ENCODE measurements around the gene ZSCAN5B. TPM values are rescaled to one million over a fixed set of nuclear protein-coding genes. Genes with fewer than 3 reads are reported as not detected.

ZSCAN5B gene
- total and polyA plus RNA-seq, 2 of the 8 experiments (the other 6 are each of a cell fraction or from before 2014, with no cell fraction given) = not detected

DNA sequence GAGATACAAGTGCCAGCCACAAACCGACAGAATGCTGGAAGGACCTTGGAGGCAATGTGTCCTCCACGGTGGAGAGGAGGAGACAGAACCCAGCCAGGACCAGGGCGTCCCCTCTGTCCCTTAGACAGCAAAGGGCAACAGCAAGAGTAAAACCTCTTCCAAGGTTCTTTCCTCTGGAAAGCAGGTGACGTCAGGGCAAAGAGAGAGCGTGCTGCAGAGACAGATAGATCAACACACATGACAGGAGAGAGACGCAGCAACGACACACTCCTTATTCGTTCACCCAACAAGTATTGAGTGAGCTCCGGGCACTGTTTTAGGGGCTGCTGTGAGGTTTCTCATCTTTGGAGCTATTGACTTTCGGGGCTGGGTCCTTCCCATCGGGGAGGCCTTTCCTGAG lies 23.0 kb downstream of the ZSCAN5B start:
- Histone ChIP-seq H4K91ac (replicated peaks; ENCODE audit: insufficient read length, low read length) (no peak overlapping the region), H3K27ac (ENCODE audit: low read depth, low read length) (no peak overlapping the region), H3K56ac (replicated peaks; ENCODE audit: insufficient read length, low read depth, low read length) (no peak overlapping the region), H3K4ac (replicated peaks; ENCODE audit: insufficient read length, low read depth, low read length) (no peak overlapping the region), H3K14ac (ENCODE audit: insufficient read length) (no peak overlapping the region), H3K27me3 (replicated peaks in 1 of 4; ENCODE audit: control insufficient read depth in 3 of 4, extremely low read depth in 1 of 4, insufficient read depth in 3 of 4, low read length in 3 of 4) (no peaks in the 10 kb centered on the region), H2BK15ac (ENCODE audit: low read length) (no peak overlapping the region), H3K79me2 (ENCODE audit: control insufficient read depth in 1 of 2, insufficient read depth in 2 of 2, low read length in 2 of 2) (no peaks in the 10 kb centered on the region), H3K4me1 (replicated peaks in 1 of 4; ENCODE audit: control insufficient read depth in 3 of 4, insufficient read depth in 4 of 4, low read length in 3 of 4) (peaks cover 0 to 3% (median 0%) of the 10 kb centered on the region in 4 experiments; a peak in 1 of 7 replicates), H3K23ac (ENCODE audit: insufficient read length) (no peak overlapping the region), H3K4me2 (ENCODE audit: insufficient read depth in 1 of 2, low read depth in 2 of 2, low read length in 2 of 2) (no peak overlapping the region), H3K9ac (replicated peaks in 1 of 4; ENCODE audit: extremely low read depth in 1 of 4, low read depth in 3 of 4, low read length in 3 of 4) (no peak overlapping the region), H3K18ac (ENCODE audit: extremely low read depth, low read length) (no peak overlapping the region), H2BK5ac (ENCODE audit: low read depth, low read length) (no peak overlapping the region), H4K8ac (ENCODE audit: extremely low read depth, insufficient read depth, low read length) (no peak overlapping the region), H3K4me3 (ENCODE audit: extremely low read depth in 1 of 4, insufficient read depth in 2 of 4, low read depth in 3 of 4, low read length in 4 of 4) (no peak overlapping the region), H4K20me1 (replicated peaks in 1 of 2; ENCODE audit: control insufficient read depth in 1 of 2, insufficient read depth in 2 of 2, low read length in 2 of 2) (no peaks in the 10 kb centered on the region), H3K79me1 (ENCODE audit: low read depth, low read length) (no peaks in the 10 kb centered on the region), H2AK5ac (ENCODE audit: low read depth, low read length) (no peak overlapping the region), H2AFZ (ENCODE audit: low read length) (0 out of 2 replicates have a peak overlapping the region, but pooled peaks have one; percentile 7), H2BK120ac (replicated peaks; ENCODE audit: low read depth, low read length) (no peak overlapping the region), H3K9me3 (ENCODE audit: insufficient read depth in 2 of 2, low read depth in 1 of 2, low read length in 1 of 2) (no peaks in the 10 kb centered on the region), H4K5ac (ENCODE audit: insufficient read length, low read depth, low read length) (no peak overlapping the region), H3K36me3 (ENCODE audit: control insufficient read depth in 2 of 4, insufficient read depth in 4 of 4, low read length in 3 of 4) (no peaks in the 10 kb centered on the region), H3K23me2 (ENCODE audit: low read depth, low read length) (no peaks in the 10 kb centered on the region), H2BK20ac (ENCODE audit: low read length) (no peak overlapping the region), H2BK12ac (ENCODE audit: low read depth, low read length) (no peak overlapping the region)
- TF ChIP-seq CBX8 (IDR thresholded peaks at IDR 0.05; ENCODE audit: borderline replicate concordance, low read depth, low read length) (no peak), TAF1 (IDR thresholded peaks at IDR 0.05; ENCODE audit: low read depth, low read length) (no peak), CREB1 (IDR thresholded peaks at IDR 0.05) (no peak), HDAC6 (IDR thresholded peaks at IDR 0.05; ENCODE audit: low read depth, low read length) (no peak), TAF7 (optimal IDR thresholded peaks at IDR 0.05; ENCODE audit: borderline replicate concordance, low read depth, low read length) (no peak), CEBPB (IDR thresholded peaks at IDR 0.05; ENCODE audit: low read depth, low read length) (no peak), RFX5 (IDR thresholded peaks at IDR 0.05; ENCODE audit: borderline replicate concordance, low read depth, low read length) (no peak), SIN3A (conservative IDR thresholded peaks at IDR 0.05 in 1 of 2, IDR thresholded peaks at IDR 0.05 in 1 of 2; ENCODE audit: low read depth in 1 of 2, low read length in 2 of 2) (no peak), CBX5 (IDR thresholded peaks at IDR 0.05; ENCODE audit: low read depth, low read length) (no peak)
- TF ChIP-seq, protein P1, sequence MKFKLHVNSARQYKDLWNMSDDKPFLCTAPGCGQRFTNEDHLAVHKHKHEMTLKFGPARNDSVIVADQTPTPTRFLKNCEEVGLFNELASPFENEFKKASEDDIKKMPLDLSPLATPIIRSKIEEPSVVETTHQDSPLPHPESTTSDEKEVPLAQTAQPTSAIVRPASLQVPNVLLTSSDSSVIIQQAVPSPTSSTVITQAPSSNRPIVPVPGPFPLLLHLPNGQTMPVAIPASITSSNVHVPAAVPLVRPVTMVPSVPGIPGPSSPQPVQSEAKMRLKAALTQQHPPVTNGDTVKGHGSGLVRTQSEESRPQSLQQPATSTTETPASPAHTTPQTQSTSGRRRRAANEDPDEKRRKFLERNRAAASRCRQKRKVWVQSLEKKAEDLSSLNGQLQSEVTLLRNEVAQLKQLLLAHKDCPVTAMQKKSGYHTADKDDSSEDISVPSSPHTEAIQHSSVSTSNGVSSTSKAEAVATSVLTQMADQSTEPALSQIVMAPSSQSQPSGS (IDR thresholded peaks at IDR 0.05; ENCODE audit: low read length) = no peak
- WGBS, 2 experiments (ENCODE audit: extremely low coverage in 1 of 2, insufficient coverage in 1 of 2, insufficient read length in 1 of 2, insufficient replicate concordance in 2 of 2, low coverage in 1 of 2, low lambda C conversion rate in 2 of 2, missing lambda C conversion rate in 1 of 2) = 86% methylated on average over 11 of the region's 11 CpGs; no CpG with 5 or more reads in 1 of the 2 experiments
- ChIA-PET POLR2A (ENCODE audit: partially characterized antibody) (interaction anchor here (0.6 kb wide), 1 partner anchor 372 kb away, joined by 3 read pairs; no protein-coding TSS in a partner anchor), CTCF (ENCODE audit: partially characterized antibody) (interaction anchor here (1.1 to 13.8 kb wide), 10 partner anchors 10 to 108 kb away, joined by 3 to 137 read pairs (median 6); no protein-coding TSS in a partner anchor)
- DNase-seq (ENCODE audit: low read depth in 1 of 2, low spot score in 2 of 2) = no peak
- no peak for FAIRE-seq

Data from H1 (cell line).